HG03521 (cell line): ENCODE results near the gene MAP2K5.
"Not testable (repeated sequence)": the region's sequence is repeated elsewhere in the genome, so short reads cannot be mapped to it uniquely, and the experiment has no call there.

Experiments used
- ATAC-seq: cut with Tn5 transposase; IDR thresholded peaks from one replicate; pipeline ENCODE4 v1.9.1; 2021; ENCODE audit warnings: mild to moderate bottlenecking, moderate library complexity; ENCODE audit not compliant: unreplicated experiment

Gene MAP2K5

DNA sequence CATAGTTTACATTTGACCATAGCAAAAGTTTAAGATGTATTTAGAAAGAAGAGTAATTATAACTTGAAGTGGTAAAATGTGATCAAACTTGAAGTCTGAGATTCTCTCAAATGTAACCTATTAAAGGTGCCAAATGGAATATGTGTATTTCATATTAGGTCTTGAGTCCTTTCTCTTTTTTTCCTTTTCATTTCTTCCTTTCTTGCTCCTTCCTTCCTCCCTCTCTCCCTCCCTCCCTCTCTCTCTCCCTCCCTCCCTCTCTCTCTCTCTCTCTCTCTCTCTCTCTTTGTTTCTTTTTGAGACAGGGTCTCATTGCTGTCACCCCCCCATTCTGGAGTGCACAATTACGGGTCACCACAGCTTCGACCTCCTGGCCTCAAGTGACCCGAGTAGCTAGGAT is 47.7 kb downstream of the MAP2K5 start:
- no peak for ATAC-seq

- ATAC-seq: no peak
These were observed 49.7 kb downstream of the MAP2K5 start for GRCh38 chr15:67592245-67592644.

- ATAC-seq: no peak
These were observed 51.1 kb downstream of the MAP2K5 start for GRCh38 chr15:67593562-67593961.

- no peak for ATAC-seq
These were observed 52.3 kb downstream of the MAP2K5 start for GRCh38 chr15:67594770-67595169.

DNA sequence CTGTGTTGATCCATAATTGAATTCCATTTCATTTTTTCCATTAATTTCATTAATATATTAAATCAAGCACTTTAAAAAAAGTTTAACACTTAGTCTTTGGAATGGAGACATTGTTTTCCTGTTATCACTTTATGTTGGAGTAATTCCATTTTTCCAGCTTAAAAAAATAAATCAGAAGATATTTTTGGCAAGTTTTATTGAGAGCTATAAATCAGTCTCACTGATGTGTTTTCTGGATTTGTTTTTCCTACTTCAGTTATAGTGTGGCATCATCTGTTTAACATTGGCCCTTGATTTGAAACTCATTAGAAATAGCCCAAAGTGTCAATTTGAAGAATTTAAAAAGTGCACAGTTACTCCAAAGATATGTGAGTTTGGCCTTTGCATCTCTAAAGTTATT is 53.1 kb downstream of the MAP2K5 start:
- ATAC-seq: no peak

GRCh38 chr15:67601073-67601472 is 58.6 kb downstream of the MAP2K5 start:
- ATAC-seq: no peak

- no peak for ATAC-seq
These were observed 60.6 kb downstream of the MAP2K5 start for GRCh38 chr15:67603063-67603462.

- ATAC-seq: no peak
These were observed 63.4 kb downstream of the MAP2K5 start for GRCh38 chr15:67605871-67606270.

DNA sequence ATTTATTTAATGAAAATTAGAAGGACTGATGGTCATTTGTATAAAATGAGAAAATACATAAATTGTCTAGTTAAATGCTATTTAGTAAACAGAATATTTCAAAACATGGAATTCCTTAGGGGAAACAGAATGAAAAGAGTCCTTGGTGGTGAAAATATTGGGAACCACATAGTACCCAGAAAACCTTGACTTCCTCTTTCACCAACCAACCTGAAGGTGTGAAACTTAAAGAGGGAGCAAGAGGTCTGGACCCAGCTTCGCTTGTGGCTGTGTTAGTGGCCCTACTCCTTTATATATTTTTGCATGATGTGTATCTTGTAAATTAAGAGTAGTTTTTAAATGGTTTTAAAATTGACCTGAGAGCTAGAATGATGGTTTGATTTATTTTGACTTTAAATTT is 64.2 kb downstream of the MAP2K5 start:
- no peak for ATAC-seq

GRCh38 chr15:67607329-67607728 is 64.8 kb downstream of the MAP2K5 start:
- no peak for ATAC-seq

- ATAC-seq: no peak
These were observed 65.6 kb downstream of the MAP2K5 start for GRCh38 chr15:67607959-67608637.

- ATAC-seq: no peak
These were observed 66.1 kb downstream of the MAP2K5 start for GRCh38 chr15:67608638-67608959.

DNA sequence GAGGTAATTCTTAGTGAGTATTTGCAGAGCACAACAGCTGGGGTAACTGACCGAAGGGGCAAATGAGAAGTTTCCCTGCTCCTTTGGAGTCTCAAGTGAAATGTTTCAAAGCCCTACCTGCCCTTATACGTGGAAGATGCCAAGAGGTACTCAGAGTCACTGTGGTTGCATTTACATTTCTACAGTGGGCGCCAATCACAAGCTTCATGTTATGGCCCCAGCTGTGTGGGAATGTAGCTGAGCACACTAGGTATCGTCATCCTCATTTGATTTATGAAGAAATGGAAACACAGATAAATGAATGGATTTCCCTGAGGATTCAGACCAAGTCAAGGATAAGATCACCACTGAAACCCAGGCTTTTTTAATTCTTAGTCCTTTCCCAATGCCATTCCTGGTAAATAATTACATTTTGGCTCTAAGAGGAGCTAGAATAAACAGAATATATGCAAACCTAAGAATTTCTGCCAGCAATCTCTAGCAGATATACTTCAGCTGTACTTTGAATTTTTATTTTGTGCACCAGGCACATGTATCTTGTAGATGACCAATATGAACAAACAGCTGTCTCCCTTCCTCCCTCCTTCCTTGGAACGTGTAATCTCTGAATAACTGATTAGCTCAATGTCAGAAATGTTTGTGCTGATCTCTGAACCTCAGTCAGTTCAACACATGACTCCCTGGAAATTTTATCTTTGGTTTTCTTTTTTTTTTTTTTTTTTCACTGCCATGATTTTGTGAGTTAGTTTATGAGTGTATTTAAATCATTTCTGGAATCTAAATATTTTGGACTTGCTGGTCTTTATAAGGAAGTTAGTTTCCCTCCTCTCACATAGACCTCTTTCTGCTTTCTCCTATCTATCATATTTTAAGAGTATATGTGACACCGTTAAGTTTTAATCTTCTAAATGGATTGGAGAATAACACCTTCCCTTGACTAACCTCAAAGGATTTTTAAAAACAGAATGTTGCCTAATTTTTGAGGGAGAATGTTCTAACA is 69.2 kb downstream of the MAP2K5 start:
- ATAC-seq: no peak

GRCh38 chr15:67613211-67613610 is 70.7 kb downstream of the MAP2K5 start:
- ATAC-seq: no peak

- no peak for ATAC-seq
These were observed 71.2 kb downstream of the MAP2K5 start for GRCh38 chr15:67613708-67614107.

GRCh38 chr15:67615131-67615534 is 72.6 kb downstream of the MAP2K5 start:
- not testable (repeated sequence) for ATAC-seq

GRCh38 chr15:67618297-67618696 is 75.8 kb downstream of the MAP2K5 start:
- ATAC-seq: no peak

DNA sequence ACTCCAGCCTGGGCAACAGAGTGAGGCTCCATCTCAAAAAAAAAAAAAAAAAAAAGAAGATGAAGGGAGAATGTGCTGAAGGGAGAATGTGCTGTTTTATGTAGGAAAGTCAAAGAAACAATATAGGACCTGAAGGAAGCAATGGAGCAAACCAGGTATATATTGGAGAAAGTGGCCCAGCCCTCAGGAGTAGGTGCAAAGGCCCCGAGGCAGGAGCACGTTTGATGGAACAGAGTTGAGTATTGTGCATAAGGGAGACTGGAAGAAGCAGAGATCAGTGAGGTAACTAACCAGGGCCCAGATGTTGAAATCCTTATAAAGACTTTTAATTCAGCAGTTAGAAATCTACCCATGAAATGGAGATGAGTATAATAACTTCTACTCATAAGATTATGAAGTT is 79.6 kb downstream of the MAP2K5 start:
- ATAC-seq: no peak

DNA sequence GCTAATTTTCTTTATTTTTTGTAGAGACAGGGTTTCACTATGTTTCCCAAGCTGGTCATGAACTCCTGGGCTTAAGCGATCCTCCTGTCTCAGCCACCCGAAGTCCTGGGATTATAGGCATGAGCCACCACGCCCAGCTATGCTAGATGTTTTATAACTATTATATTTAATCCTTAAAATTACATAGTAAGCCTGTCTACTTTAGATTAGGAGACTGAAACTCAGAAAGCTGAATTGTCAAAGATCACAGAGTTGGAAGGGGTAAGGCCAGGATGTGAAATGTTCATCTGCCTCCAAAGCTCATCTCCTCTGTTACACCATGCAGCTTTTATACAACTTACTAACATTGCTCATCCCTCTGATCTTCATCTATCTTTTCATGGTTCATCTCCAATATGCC is 89.8 kb downstream of the MAP2K5 start:
- ATAC-seq: no peak

DNA sequence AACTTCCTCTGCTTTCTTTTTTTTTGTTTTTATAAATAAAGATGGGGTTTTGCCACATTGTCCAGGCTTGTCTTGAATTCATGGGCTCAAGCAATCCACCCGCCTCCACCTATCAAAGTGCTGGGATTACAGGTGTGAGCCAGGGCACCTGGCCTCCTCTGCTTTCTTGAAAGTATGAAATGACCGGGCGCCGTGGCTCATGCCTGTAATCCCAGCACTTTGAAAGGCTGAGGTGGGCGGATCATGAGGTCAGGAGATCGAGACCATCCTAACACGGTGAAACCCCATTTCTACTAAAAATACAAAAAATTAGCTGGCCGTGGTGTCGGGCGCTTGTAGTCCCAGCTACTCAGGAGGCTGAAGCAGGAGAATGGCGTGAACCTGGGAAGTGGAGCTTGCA is 93.4 kb downstream of the MAP2K5 start:
- ATAC-seq: not testable (repeated sequence)

GRCh38 chr15:67639591-67639990 is 97.1 kb downstream of the MAP2K5 start:
- ATAC-seq: no peak

- ATAC-seq: no peak
These were observed 99.0 kb downstream of the MAP2K5 start for GRCh38 chr15:67641453-67641852.
